ENCODE results near the gene DOCK2. TPM values are rescaled to one million over a fixed set of nuclear protein-coding genes. Genes with fewer than 3 reads are reported as not detected.

DOCK2 gene
- total and polyA plus RNA-seq, 2 of the 8 experiments (the other 6 are each of a cell fraction or from before 2014, with no cell fraction given), result 3.9 to 5.7 TPM

DNA sequence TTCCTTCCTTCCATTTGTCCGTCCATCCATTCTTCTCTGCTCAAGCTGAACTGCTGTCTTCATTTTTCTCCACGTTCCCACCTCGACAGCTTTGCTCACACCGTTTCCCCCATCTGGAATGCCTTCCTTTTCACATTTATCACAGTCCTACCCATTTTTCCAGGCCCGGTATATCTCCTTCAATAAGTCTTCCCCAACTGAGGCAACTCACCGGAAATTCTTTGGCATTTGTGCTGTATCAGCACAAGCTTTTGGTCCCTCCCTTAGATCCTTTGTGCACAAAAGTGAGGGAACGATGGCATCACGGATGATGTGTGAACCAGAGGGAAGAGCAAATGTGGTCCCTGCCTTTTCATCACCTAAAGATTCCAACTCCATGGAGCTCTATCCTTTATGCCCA, 388.8 kb downstream of the DOCK2 start:
- no peak overlapping the region for H3K14ac ChIP-seq (ENCODE audit: insufficient read length)
- no peak overlapping the region for H4K91ac ChIP-seq (replicated peaks; ENCODE audit: insufficient read length, low read length)
- H4K5ac ChIP-seq (ENCODE audit: insufficient read length, low read depth, low read length), result no peak overlapping the region
- WGBS, 2 experiments (ENCODE audit: extremely low coverage in 1 of 2, insufficient coverage in 1 of 2, insufficient read length in 1 of 2, insufficient replicate concordance in 2 of 2, low coverage in 1 of 2, low lambda C conversion rate in 2 of 2, missing lambda C conversion rate in 1 of 2), result 90% methylated on average over 8 of the region's 8 CpGs; no CpG with 5 or more reads in 1 of the 2 experiments
- no peaks in the 10 kb centered on the region for H3K4me1 ChIP-seq (replicated peaks in 1 of 4; ENCODE audit: control insufficient read depth in 3 of 4, insufficient read depth in 4 of 4, low read length in 3 of 4)
- H3K18ac ChIP-seq (ENCODE audit: extremely low read depth, low read length), result no peak overlapping the region
- ChIA-PET POLR2A (ENCODE audit: partially characterized antibody) (no interaction called here), CTCF (ENCODE audit: partially characterized antibody) (no interaction called here)
- no peak overlapping the region for H2BK20ac ChIP-seq (ENCODE audit: low read length)
- no peak overlapping the region for H2BK5ac ChIP-seq (ENCODE audit: low read depth, low read length)
- H3K79me1 ChIP-seq (ENCODE audit: low read depth, low read length), result no peaks in the 10 kb centered on the region
- no peak for DNase-seq (ENCODE audit: low read depth in 1 of 2, low spot score in 2 of 2)
- H2AK5ac ChIP-seq (ENCODE audit: low read depth, low read length), result no peak overlapping the region
- no peaks in the 10 kb centered on the region for H3K23me2 ChIP-seq (ENCODE audit: low read depth, low read length)
- H2BK120ac ChIP-seq (replicated peaks; ENCODE audit: low read depth, low read length), result no peak overlapping the region
- no peaks in the 10 kb centered on the region for H4K20me1 ChIP-seq (replicated peaks in 1 of 2; ENCODE audit: control insufficient read depth in 1 of 2, insufficient read depth in 2 of 2, low read length in 2 of 2)
- no peak overlapping the region for H3K27ac ChIP-seq (ENCODE audit: low read depth, low read length)
- H2BK12ac ChIP-seq (ENCODE audit: low read depth, low read length), result no peak overlapping the region
- H3K4me3 ChIP-seq (ENCODE audit: extremely low read depth in 1 of 4, insufficient read depth in 2 of 4, low read depth in 3 of 4, low read length in 4 of 4), result no peak overlapping the region
- H2AFZ ChIP-seq (ENCODE audit: low read length), result no peak overlapping the region
- no peaks in the 10 kb centered on the region for H3K36me3 ChIP-seq (ENCODE audit: control insufficient read depth in 2 of 4, insufficient read depth in 4 of 4, low read length in 3 of 4)
- no peak overlapping the region for H3K56ac ChIP-seq (replicated peaks; ENCODE audit: insufficient read length, low read depth, low read length)
- no peak overlapping the region for H3K4ac ChIP-seq (replicated peaks; ENCODE audit: insufficient read length, low read depth, low read length)
- no peak overlapping the region for H3K23ac ChIP-seq (ENCODE audit: insufficient read length)
- no peak overlapping the region for H3K9ac ChIP-seq (replicated peaks in 1 of 4; ENCODE audit: extremely low read depth in 1 of 4, low read depth in 3 of 4, low read length in 3 of 4)
- H2BK15ac ChIP-seq (ENCODE audit: low read length), result no peak overlapping the region
- no peaks in the 10 kb centered on the region for H3K9me3 ChIP-seq (ENCODE audit: insufficient read depth in 2 of 2, low read depth in 1 of 2, low read length in 1 of 2)
- no peak overlapping the region for H4K8ac ChIP-seq (ENCODE audit: extremely low read depth, insufficient read depth, low read length)
- FAIRE-seq, result no peak
- H3K79me2 ChIP-seq (ENCODE audit: control insufficient read depth in 1 of 2, insufficient read depth in 2 of 2, low read length in 2 of 2), result no peaks in the 10 kb centered on the region
- peaks cover 0 to 2% (median 0%) of the 10 kb centered on the region in 4 experiments; a peak in 1 of 7 replicates for H3K27me3 ChIP-seq (replicated peaks in 1 of 4; ENCODE audit: control insufficient read depth in 3 of 4, extremely low read depth in 1 of 4, insufficient read depth in 3 of 4, low read length in 3 of 4)
- no peak overlapping the region for H3K4me2 ChIP-seq (ENCODE audit: insufficient read depth in 1 of 2, low read depth in 2 of 2, low read length in 2 of 2)
- no peak for TF ChIP-seq CHD2 (IDR thresholded peaks at IDR 0.05; ENCODE audit: low read length)
- no peak for TF ChIP-seq SIN3A (conservative IDR thresholded peaks at IDR 0.05 in 1 of 2, IDR thresholded peaks at IDR 0.05 in 1 of 2; ENCODE audit: low read depth in 1 of 2, low read length in 2 of 2)
- TF ChIP-seq KDM4A (IDR thresholded peaks at IDR 0.05; ENCODE audit: low read depth, low read length, severe bottlenecking), result no peak
- no peak for TF ChIP-seq POLR2A (IDR thresholded peaks at IDR 0.05; ENCODE audit: control extremely low read depth in 1 of 2, low read depth in 2 of 2, low read length in 2 of 2)
- TF ChIP-seq JUND (IDR thresholded peaks at IDR 0.05; ENCODE audit: low read length), result no peak
- no peak for TF ChIP-seq RNF2 (IDR thresholded peaks at IDR 0.05; ENCODE audit: borderline replicate concordance, low read depth, low read length, missing control alignments, poor library complexity, severe bottlenecking)
- TF ChIP-seq PHF8 (conservative IDR thresholded peaks at IDR 0.05; ENCODE audit: low read depth, low read length), result no peak
- TF ChIP-seq CTBP2 (IDR thresholded peaks at IDR 0.05; ENCODE audit: borderline replicate concordance, insufficient read depth, insufficient read length, low read length), result no peak
- TF ChIP-seq TBP (IDR thresholded peaks at IDR 0.05; ENCODE audit: low read depth, low read length), result no peak
- TF ChIP-seq NANOG (IDR thresholded peaks at IDR 0.05; ENCODE audit: insufficient read depth, low read depth, low read length, poor library complexity, severe bottlenecking), result no peak
- TF ChIP-seq GABPA (IDR thresholded peaks at IDR 0.05; ENCODE audit: borderline replicate concordance, insufficient read depth, low read length), result no peak
- TF ChIP-seq EZH2 (IDR thresholded peaks at IDR 0.05; ENCODE audit: low read depth, low read length, severe bottlenecking), result no peak
- no peak for TF ChIP-seq BRCA1 (IDR thresholded peaks at IDR 0.05; ENCODE audit: low read depth, low read length)
